HCT116 (cell line): ENCODE results near the gene CDH4. TPM values are rescaled to one million over a fixed set of nuclear protein-coding genes. Genes with fewer than 3 reads are reported as not detected.

Source experiments
- ATAC-seq: fragments of 200-7000 bp; cut with Tn5 transposase; 2 replicates; pipeline ENCODE4 v1.9.1; 2020; ENCODE audit warnings: mild to moderate bottlenecking, moderate library complexity
- BruUV-seq: library from RNA; stranded (reverse); fragments of 400-500 nt; replicated peaks from 2 replicates; lab custom pipeline; 2021; lab: Mats Ljungman, UMichigan
- CTCF ChIA-PET: fragments of 300-600 bp; sonication (Branson Sonifier 250); formaldehyde crosslinking; loops from one replicate; lab custom pipeline; 2021; ENCODE audit warnings: antibody characterized with exemption; lab: Charles Lee
- POLR2A ChIA-PET: fragments of 300-600, 350-600 bp; sonication (Branson Sonifier 250); formaldehyde crosslinking; loops from one replicate; lab custom pipeline; 2021; ENCODE audit warnings: antibody characterized with exemption; lab: Charles Lee
- RAD21 ChIA-PET, 2 experiments: fragments of 300-600 bp; sonication (Branson Sonifier 250); formaldehyde crosslinking; loops; one replicate each; lab custom pipeline; 2023; ENCODE audit warnings: low total read pairs in 2 of 2; ENCODE audit not compliant: uncharacterized antibody in 2 of 2, unreplicated experiment in 2 of 2, low non-redundant PET in 1 of 2; lab: Charles Lee
- DNase-seq: peaks from one replicate; pipeline ENCODE4 v3.0.0-alpha.2; 2010; ENCODE audit warnings: low read depth, low spot score
- H2AFZ ChIP-seq: fragments of 200-600 bp; shearing (Covaris generic), sonication (generic); 2 replicates; pipeline ENCODE4 v1.6.1; 2017; ENCODE audit warnings: low read depth, mixed run types, mixed read lengths, antibody characterized with exemption, low read length; ENCODE audit not compliant: poor library complexity, severe bottlenecking
- H3K27ac ChIP-seq: 2 replicates; pipeline ENCODE4 v1.5.1; 2012; ENCODE audit warnings: low read depth, low read length
- H3K27me3 ChIP-seq: fragments of 200-600 bp; sonication (generic); 2 replicates; pipeline ENCODE4 v1.6.1; 2016; ENCODE audit warnings: mixed run types, low read length, mixed read lengths; ENCODE audit not compliant: insufficient read depth
- H3K36me3 ChIP-seq, 2 experiments: fragments of 200-500 bp in 1 of 2; fragments of 200-600 bp in 1 of 2; sonication (Bioruptor generic) in 1 of 2; sonication (generic) in 1 of 2; 2 replicates each; pipeline versions ENCODE4 v1.5.1 to v1.6.1; 2014 to 2016; ENCODE audit warnings: low read length in 2 of 2, inconsistent platforms in 1 of 2, mixed read lengths in 1 of 2, mixed run types in 1 of 2; ENCODE audit not compliant: insufficient read depth in 2 of 2, control insufficient read depth in 1 of 2
- H3K4me1 ChIP-seq, 2 experiments: fragments of 200-600 bp in 1 of 2; sonication (generic) in 1 of 2; 2 replicates each; pipeline versions ENCODE4 v1.5.1 to v1.6.1; 2012 to 2017; ENCODE audit warnings: low read length in 2 of 2, inconsistent platforms in 1 of 2, mild to moderate bottlenecking in 1 of 2, mixed read lengths in 1 of 2, mixed run types in 1 of 2, moderate library complexity in 1 of 2; ENCODE audit not compliant: insufficient read depth in 2 of 2, control insufficient read depth in 1 of 2
- H3K4me2 ChIP-seq: fragments of 200-600 bp; sonication (generic); 2 replicates; pipeline ENCODE4 v1.6.1; 2017; ENCODE audit warnings: mixed run types, low read length, mixed read lengths
- H3K4me3 ChIP-seq, 2 experiments: fragments of 200-600 bp in 1 of 2; sonication (generic) in 1 of 2; replicated peaks in 1 of 2; 2 replicates each; pipeline ENCODE4 v1.5.1; 2011 to 2016; ENCODE audit warnings: low read length in 2 of 2, control low read depth in 1 of 2, low read depth in 1 of 2, mild to moderate bottlenecking in 1 of 2, mixed read lengths in 1 of 2, mixed run types in 1 of 2
- H3K79me2 ChIP-seq: fragments of 200-600 bp; sonication (generic); 2 replicates; pipeline ENCODE4 v1.6.1; 2017; ENCODE audit warnings: mild to moderate bottlenecking, mixed run types, low read length, moderate library complexity, mixed read lengths; ENCODE audit not compliant: insufficient read depth
- H3K9ac ChIP-seq: fragments of 200-600 bp; sonication (generic); 2 replicates; pipeline ENCODE4 v1.6.1; 2016; ENCODE audit warnings: low read length, mixed read lengths
- H3K9me2 ChIP-seq: fragments of 200-600 bp; sonication (generic), shearing (Covaris generic); 2 replicates; pipeline ENCODE4 v1.6.1; 2017; ENCODE audit warnings: mixed run types, mild to moderate bottlenecking, moderate library complexity; ENCODE audit not compliant: insufficient read depth
- H3K9me3 ChIP-seq, 2 experiments: fragments of 200-500 bp in 1 of 2; fragments of 200-600 bp in 1 of 2; sonication (Bioruptor generic) in 1 of 2; sonication (generic) in 1 of 2; 2 replicates each; pipeline ENCODE4 v1.6.1; 2014 to 2017; ENCODE audit warnings: low read length in 2 of 2, mixed read lengths in 2 of 2, inconsistent platforms in 1 of 2, low read depth in 1 of 2, mild to moderate bottlenecking in 1 of 2, mixed run types in 1 of 2, moderate library complexity in 1 of 2; ENCODE audit not compliant: control insufficient read depth in 1 of 2, insufficient read depth in 1 of 2
- H4K20me1 ChIP-seq: fragments of 200-600 bp; sonication (generic), shearing (Covaris generic); 2 replicates; pipeline ENCODE4 v1.6.1; 2017; ENCODE audit warnings: mixed run types, mild to moderate bottlenecking, moderate library complexity; ENCODE audit not compliant: insufficient read depth
- ATF3 ChIP-seq: IDR thresholded peaks from 2 replicates; pipeline ENCODE4 v1.6.1; 2012
- CBX3 ChIP-seq: IDR thresholded peaks from 2 replicates; pipeline ENCODE4 v1.6.1; 2012; ENCODE audit warnings: low read depth
- CEBPB ChIP-seq: IDR thresholded peaks from 2 replicates; pipeline ENCODE4 v1.6.1; 2012; ENCODE audit warnings: low read depth
- CTCF ChIP-seq, 3 experiments: fragments of 200-600 bp in 1 of 3; sonication (generic) in 1 of 3; IDR thresholded peaks in 2 of 3; conservative IDR thresholded peaks in 1 of 3; 2 replicates each; pipeline ENCODE4 v1.5.1; 2012 to 2017; ENCODE audit warnings: low read depth in 2 of 3, low read length in 2 of 3, antibody characterized with exemption in 1 of 3, borderline replicate concordance in 1 of 3, control low read depth in 1 of 3, mild to moderate bottlenecking in 1 of 3, mixed read lengths in 1 of 3, mixed run types in 1 of 3, moderate library complexity in 1 of 3; ENCODE audit not compliant: insufficient read depth in 1 of 3
- EGR1 ChIP-seq: IDR thresholded peaks from 2 replicates; pipeline ENCODE4 v1.6.1; 2012; ENCODE audit warnings: low read depth
- ELF1 ChIP-seq: IDR thresholded peaks from 2 replicates; pipeline ENCODE4 v1.6.1; 2012; ENCODE audit warnings: low read depth, borderline replicate concordance
- EZH2 ChIP-seq: fragments of 200-600 bp; sonication (generic); IDR thresholded peaks from 2 replicates; pipeline ENCODE4 v1.6.1; 2017; ENCODE audit warnings: antibody characterized with exemption, mixed run types
- EZH2phosphoT487 ChIP-seq: fragments of 200-600 bp; IDR thresholded peaks from 2 replicates; pipeline ENCODE4 v1.6.1; 2018; ENCODE audit warnings: antibody characterized with exemption, borderline replicate concordance
- FOSL1 ChIP-seq: IDR thresholded peaks from 2 replicates; pipeline ENCODE4 v1.6.1; 2012; ENCODE audit warnings: low read depth
- POLR2A ChIP-seq: IDR thresholded peaks from 2 replicates; pipeline ENCODE4 v1.7.0; 2011; ENCODE audit warnings: borderline replicate concordance; ENCODE audit not compliant: insufficient read depth, insufficient read length; ENCODE audit errors: extremely low read depth
- RAD21 ChIP-seq: IDR thresholded peaks from 2 replicates; pipeline ENCODE4 v1.6.1; 2012; ENCODE audit warnings: low read depth, mild to moderate bottlenecking
- SIN3A ChIP-seq: IDR thresholded peaks from 2 replicates; pipeline ENCODE4 v1.6.1; 2012; ENCODE audit warnings: low read depth
- SP1 ChIP-seq: IDR thresholded peaks from 2 replicates; pipeline ENCODE4 v1.6.1; 2012; ENCODE audit warnings: low read depth
- TCF7L2 ChIP-seq: IDR thresholded peaks from 2 replicates; pipeline ENCODE4 v1.7.0; 2011; ENCODE audit warnings: borderline replicate concordance, inconsistent platforms; ENCODE audit not compliant: insufficient read depth, insufficient read length; ENCODE audit errors: extremely low read depth
- YY1 ChIP-seq: IDR thresholded peaks from 2 replicates; pipeline ENCODE4 v1.6.1; 2011; ENCODE audit warnings: low read length, low read depth, moderate library complexity, mild to moderate bottlenecking; ENCODE audit not compliant: insufficient replicate concordance; ENCODE audit errors: extremely low read depth
- ZFX ChIP-seq: fragments of 450-650 bp; IDR thresholded peaks from 2 replicates; pipeline ENCODE4 v1.6.1; 2017
- ZNF274 ChIP-seq: fragments of 200-500 bp; sonication (Bioruptor generic); IDR thresholded peaks from 2 replicates; pipeline ENCODE4 v1.6.1; 2014; ENCODE audit warnings: mild to moderate bottlenecking, low read depth, low read length, inconsistent platforms
- intact Hi-C: fragments of 100-400 bp; cut with micrococcal nuclease; formaldehyde crosslinking; loops from 2 replicates; pipeline ENCODE4 v1.10.0; 2022
- total RNA-seq: library from RNA; stranded (reverse); gene quantifications from one replicate; pipeline ENCODE4 v1.2.1, GENCODE V29; 2021; ENCODE audit not compliant: unreplicated experiment
- TF ChIP-seq, protein P1 (sequence below): IDR thresholded peaks from 2 replicates; pipeline ENCODE4 v1.6.1; 2012
- TF ChIP-seq, protein P2 (sequence below): IDR thresholded peaks from 2 replicates; pipeline ENCODE4 v1.6.1; 2011; ENCODE audit warnings: mild to moderate bottlenecking, low read length, moderate library complexity; ENCODE audit not compliant: insufficient replicate concordance; ENCODE audit errors: extremely low read depth

The CDH4 gene
- total RNA-seq, 1 experiment from 2014 or later = not detected

- Histone ChIP-seq H2AFZ (no peak overlapping the region), H3K9me2 (no peaks in the 10 kb centered on the region), H3K27ac (no peak overlapping the region), H3K36me3 (no peaks in the 10 kb centered on the region), H3K4me1 (no peaks in the 10 kb centered on the region), H3K9me3 (peaks cover 5 to 13% of the 10 kb centered on the region in 2 experiments; a peak in 2 of 4 replicates), H3K79me2 (no peaks in the 10 kb centered on the region), H3K4me2 (no peak overlapping the region), H3K4me3 (no peak overlapping the region), H3K27me3 (no peaks in the 10 kb centered on the region), H3K9ac (no peak overlapping the region)
- DNase-seq = no peak
- no peak for ATAC-seq
- no TSS peak for BruUV-seq
- POLR2A ChIA-PET = no interaction called here
- TF ChIP-seq YY1 (no peak), TCF7L2 (no peak), ELF1 (no peak), ZFX (no peak)
- TF ChIP-seq, all 23 proteins: peak for 0
- RAD21 ChIA-PET = no interaction called here
- CTCF ChIA-PET = no interaction called here
- intact Hi-C loops = no loop called here
- H4K20me1 ChIP-seq = no peaks in the 10 kb centered on the region
Measured at GRCh38 chr20:61256365-61256764, 4.3 kb downstream of the CDH4 start.

GRCh38 chr20:61256824-61257223 is 4.8 kb downstream of the CDH4 start:
- RAD21 ChIA-PET = no interaction called here
- Histone ChIP-seq H3K36me3 (no peaks in the 10 kb centered on the region), H3K27ac (no peak overlapping the region), H3K79me2 (no peaks in the 10 kb centered on the region), H3K4me3 (no peak overlapping the region), H3K4me1 (no peaks in the 10 kb centered on the region), H3K9ac (no peak overlapping the region), H3K9me3 (peaks cover 3 to 13% of the 10 kb centered on the region in 2 experiments; a peak in 2 of 4 replicates), H3K9me2 (no peaks in the 10 kb centered on the region), H4K20me1 (no peaks in the 10 kb centered on the region), H3K27me3 (no peaks in the 10 kb centered on the region), H3K4me2 (no peak overlapping the region), H2AFZ (no peak overlapping the region)
- ATAC-seq (no peak), DNase-seq (no peak)
- no TSS peak for BruUV-seq
- POLR2A ChIA-PET = no interaction called here
- CTCF ChIA-PET = no interaction called here
- intact Hi-C loops = no loop called here
- TF ChIP-seq SP1 (no peak), POLR2A (no peak), RAD21 (no peak), ATF3 (no peak), EZH2 (no peak), CBX3 (no peak), CEBPB (no peak), EGR1 (no peak), EZH2phosphoT487 (no peak), ZFX (no peak), FOSL1 (no peak), ZNF274 (no peak), CTCF (IDR thresholded peaks at IDR 0.05 in 2 of 3, conservative IDR thresholded peaks at IDR 0.05 in 1 of 3; ENCODE audit: borderline replicate concordance in 1 of 3, insufficient read depth in 1 of 3, low read depth in 2 of 3, low read length in 2 of 3) (no peak), SIN3A (no peak)
- TF ChIP-seq, protein P1, sequence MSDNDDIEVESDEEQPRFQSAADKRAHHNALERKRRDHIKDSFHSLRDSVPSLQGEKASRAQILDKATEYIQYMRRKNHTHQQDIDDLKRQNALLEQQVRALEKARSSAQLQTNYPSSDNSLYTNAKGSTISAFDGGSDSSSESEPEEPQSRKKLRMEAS = no peak
- TF ChIP-seq, protein P2, sequence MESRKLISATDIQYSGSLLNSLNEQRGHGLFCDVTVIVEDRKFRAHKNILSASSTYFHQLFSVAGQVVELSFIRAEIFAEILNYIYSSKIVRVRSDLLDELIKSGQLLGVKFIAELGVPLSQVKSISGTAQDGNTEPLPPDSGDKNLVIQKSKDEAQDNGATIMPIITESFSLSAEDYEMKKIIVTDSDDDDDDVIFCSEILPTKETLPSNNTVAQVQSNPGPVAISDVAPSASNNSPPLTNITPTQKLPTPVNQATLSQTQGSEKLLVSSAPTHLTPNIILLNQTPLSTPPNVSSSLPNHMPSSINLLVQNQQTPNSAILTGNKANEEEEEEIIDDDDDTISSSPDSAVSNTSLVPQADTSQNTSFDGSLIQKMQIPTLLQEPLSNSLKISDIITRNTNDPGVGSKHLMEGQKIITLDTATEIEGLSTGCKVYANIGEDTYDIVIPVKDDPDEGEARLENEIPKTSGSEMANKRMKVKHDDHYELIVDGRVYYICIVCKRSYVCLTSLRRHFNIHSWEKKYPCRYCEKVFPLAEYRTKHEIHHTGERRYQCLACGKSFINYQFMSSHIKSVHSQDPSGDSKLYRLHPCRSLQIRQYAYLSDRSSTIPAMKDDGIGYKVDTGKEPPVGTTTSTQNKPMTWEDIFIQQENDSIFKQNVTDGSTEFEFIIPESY = no peak
